ENCODE results near the gene HS6ST1.
"Not testable (repeated sequence)": the region's sequence is repeated elsewhere in the genome, so short reads cannot be mapped to it uniquely, and the experiment has no call there.

HS6ST1 gene

DNA sequence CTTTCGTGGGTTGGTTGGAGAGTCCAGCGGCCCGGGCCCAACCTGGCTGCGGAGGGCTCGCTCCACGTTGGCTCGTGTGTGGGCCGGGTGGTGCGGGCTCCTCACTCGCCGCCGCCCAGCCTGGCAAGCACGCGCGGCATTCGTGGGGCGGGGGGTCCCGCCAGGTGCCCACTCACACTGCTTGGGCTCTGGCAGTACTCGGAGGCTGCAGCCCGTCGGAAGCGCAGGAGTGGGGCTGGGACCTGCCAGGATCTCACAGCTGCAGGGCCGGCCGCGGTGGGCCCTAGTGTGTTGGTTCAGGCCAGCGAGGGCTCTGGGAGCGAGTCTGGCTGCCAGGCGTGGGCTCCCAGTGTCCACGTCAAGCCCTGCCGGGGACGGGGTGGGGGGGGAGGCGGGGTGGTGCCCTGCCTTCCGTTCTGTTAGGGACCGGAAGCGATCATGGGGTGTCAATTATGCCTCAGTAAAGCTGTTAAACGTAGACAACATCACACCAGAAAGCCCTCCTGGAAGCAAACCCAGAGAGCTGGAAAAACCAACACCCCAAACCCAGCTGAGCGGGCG, 1.0 kb upstream of the HS6ST1 start:
- POLR2A ChIA-PET, result no interaction called here
- Histone ChIP-seq H3K36me3 (ENCODE audit: control insufficient read depth in 2 of 2, insufficient read depth in 1 of 2, low read length in 2 of 2) (peaks cover 0 to 19% of the 10 kb centered on the region in 2 experiments; a peak in 1 of 3 replicates), H3K4me1 (ENCODE audit: control insufficient read depth, insufficient read depth, low read length) (peaks cover 13% of the 10 kb centered on the region; the same call in 1 of the 2 replicates), H3K9me3 (ENCODE audit: control insufficient read depth, insufficient read depth, low read depth, low read length) (no peaks in the 10 kb centered on the region), H3K27ac (ENCODE audit: extremely low read depth, low read depth, low read length) (no peak overlapping the region), H3K4me3 (ENCODE audit: low read depth, low read length) (no peak overlapping the region)
- CTCF ChIA-PET, result no interaction called here
- TF ChIP-seq ZNF501 (tag by site-specific recombination; IDR thresholded peaks at IDR 0.05), result no peak

DNA sequence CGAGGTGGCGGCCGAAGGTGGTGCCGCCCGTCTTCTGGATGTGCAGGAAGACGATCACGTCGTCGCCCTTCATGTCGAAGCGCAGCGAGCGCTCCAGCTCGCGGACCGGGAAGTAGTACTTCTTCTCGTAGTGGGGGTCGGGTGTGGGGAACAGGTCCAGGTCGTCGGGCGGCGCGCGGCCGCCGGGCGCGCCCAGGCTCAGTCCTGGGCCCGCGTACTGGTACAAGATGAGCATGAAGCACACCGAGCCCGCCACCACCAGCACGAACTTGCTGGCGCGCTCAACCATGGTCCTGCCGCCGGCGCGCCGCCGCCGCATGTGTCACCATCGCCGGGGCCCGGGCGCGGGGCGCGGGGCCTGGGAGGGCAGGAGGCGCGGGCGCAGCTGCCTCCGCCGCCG, 423 bp downstream of the HS6ST1 start:
- H3K9me3 ChIP-seq (ENCODE audit: control insufficient read depth, insufficient read depth, low read depth, low read length); CTCF ChIA-PET; POLR2A ChIA-PET; H3K27ac ChIP-seq (ENCODE audit: extremely low read depth, low read depth, low read length): not testable (repeated sequence)
- H3K4me1 ChIP-seq (ENCODE audit: control insufficient read depth, insufficient read depth, low read length), result peaks cover 17% of the 10 kb centered on the region
- peak overlapping the region; percentile 38 for H3K4me3 ChIP-seq (ENCODE audit: low read depth, low read length)
- peaks cover 0 to 28% of the 10 kb centered on the region in 2 experiments; a peak in 1 of 3 replicates for H3K36me3 ChIP-seq (ENCODE audit: control insufficient read depth in 2 of 2, insufficient read depth in 1 of 2, low read length in 2 of 2)

DNA sequence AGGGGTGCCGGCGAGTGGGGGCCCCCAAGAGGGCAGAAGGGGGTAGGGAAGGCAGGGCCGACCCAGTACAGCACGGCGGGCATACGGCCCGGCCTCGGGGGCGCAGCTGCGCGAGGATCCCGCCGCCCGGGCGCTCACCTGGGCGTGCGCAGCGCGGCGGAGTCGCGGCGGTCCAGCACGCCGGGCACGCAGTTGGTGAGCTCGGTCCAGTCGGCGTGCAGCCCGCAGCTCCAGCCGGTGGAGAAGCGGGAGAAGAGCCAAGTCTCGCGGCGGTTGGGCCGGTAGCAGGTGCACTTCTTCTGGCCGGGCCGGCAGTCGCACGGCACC, 806 bp downstream of the HS6ST1 start:
- peak overlapping the region; percentile 64 for H3K4me3 ChIP-seq (ENCODE audit: low read depth, low read length)
- peaks cover 0 to 28% of the 10 kb centered on the region in 2 experiments; a peak in 1 of 3 replicates for H3K36me3 ChIP-seq (ENCODE audit: control insufficient read depth in 2 of 2, insufficient read depth in 1 of 2, low read length in 2 of 2)
- POLR2A ChIA-PET; H3K27ac ChIP-seq (ENCODE audit: extremely low read depth, low read depth, low read length); H3K9me3 ChIP-seq (ENCODE audit: control insufficient read depth, insufficient read depth, low read depth, low read length): not testable (repeated sequence)
- peaks cover 17% of the 10 kb centered on the region for H3K4me1 ChIP-seq (ENCODE audit: control insufficient read depth, insufficient read depth, low read length)
- CTCF ChIA-PET, result interaction anchor here (1.0 kb wide), 1 partner anchor 9 kb away, joined by 4 read pairs; no protein-coding TSS in a partner anchor
- TF ChIP-seq, protein P1, sequence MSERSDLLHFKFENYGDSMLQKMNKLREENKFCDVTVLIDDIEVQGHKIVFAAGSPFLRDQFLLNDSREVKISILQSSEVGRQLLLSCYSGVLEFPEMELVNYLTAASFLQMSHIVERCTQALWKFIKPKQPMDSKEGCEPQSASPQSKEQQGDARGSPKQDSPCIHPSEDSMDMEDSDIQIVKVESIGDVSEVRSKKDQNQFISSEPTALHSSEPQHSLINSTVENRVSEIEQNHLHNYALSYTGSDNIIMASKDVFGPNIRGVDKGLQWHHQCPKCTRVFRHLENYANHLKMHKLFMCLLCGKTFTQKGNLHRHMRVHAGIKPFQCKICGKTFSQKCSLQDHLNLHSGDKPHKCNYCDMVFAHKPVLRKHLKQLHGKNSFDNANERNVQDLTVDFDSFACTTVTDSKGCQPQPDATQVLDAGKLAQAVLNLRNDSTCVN (tag by site-specific recombination; optimal IDR thresholded peaks at IDR 0.05), result peak; percentile 64
- TF ChIP-seq ZBTB20 (tag by site-specific recombination; IDR thresholded peaks at IDR 0.05), result 0 out of 2 replicates have a peak, but pooled peaks have one; percentile 42

DNA sequence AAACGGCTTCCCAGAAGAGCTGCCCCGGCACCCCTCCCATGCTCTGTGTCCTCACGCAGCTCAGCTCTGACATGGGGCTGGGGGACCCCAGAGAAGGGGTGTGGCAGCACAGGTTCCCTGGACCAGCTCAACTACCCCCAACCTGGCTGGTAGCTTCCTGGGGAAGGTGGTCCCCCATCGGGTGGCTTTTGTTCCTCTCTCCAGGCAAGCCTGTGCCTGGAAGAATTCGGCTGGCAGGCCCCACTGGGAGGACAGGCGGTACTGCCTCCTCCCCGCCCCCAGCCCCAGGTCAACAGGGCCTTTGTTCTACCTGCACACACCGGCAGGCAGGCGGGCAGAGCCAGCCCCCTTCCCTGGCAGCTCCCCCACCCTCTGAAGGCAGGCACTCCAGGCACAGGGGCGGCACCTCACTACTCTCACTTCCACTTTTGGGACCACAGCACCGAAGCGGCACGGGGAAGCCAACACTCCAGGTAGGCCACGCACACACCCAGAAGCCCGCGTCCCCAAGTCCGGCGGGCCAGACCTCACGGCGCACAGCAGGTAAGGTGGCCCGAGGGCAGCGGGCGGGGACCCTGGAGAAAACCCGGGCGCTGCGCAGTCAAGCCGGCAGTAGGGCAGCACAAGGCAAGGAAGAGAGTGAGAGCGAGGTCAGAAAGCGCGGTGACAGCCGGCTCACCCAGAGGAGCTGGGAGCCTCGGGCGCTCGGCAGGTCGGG, 1.3 kb downstream of the HS6ST1 start:
- H3K36me3 ChIP-seq (ENCODE audit: control insufficient read depth in 2 of 2, insufficient read depth in 1 of 2, low read length in 2 of 2), result peaks cover 0 to 28% of the 10 kb centered on the region in 2 experiments; a peak in 1 of 3 replicates
- TF ChIP-seq, protein P2, sequence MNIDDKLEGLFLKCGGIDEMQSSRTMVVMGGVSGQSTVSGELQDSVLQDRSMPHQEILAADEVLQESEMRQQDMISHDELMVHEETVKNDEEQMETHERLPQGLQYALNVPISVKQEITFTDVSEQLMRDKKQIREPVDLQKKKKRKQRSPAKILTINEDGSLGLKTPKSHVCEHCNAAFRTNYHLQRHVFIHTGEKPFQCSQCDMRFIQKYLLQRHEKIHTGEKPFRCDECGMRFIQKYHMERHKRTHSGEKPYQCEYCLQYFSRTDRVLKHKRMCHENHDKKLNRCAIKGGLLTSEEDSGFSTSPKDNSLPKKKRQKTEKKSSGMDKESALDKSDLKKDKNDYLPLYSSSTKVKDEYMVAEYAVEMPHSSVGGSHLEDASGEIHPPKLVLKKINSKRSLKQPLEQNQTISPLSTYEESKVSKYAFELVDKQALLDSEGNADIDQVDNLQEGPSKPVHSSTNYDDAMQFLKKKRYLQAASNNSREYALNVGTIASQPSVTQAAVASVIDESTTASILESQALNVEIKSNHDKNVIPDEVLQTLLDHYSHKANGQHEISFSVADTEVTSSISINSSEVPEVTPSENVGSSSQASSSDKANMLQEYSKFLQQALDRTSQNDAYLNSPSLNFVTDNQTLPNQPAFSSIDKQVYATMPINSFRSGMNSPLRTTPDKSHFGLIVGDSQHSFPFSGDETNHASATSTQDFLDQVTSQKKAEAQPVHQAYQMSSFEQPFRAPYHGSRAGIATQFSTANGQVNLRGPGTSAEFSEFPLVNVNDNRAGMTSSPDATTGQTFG (tag by site-specific recombination; IDR thresholded peaks at IDR 0.05; ENCODE audit: borderline replicate concordance), result no peak
- TF ChIP-seq SP2 (tag by site-specific recombination; IDR thresholded peaks at IDR 0.05) (peak; percentile 47), ZBTB20 (tag by site-specific recombination; IDR thresholded peaks at IDR 0.05) (peak; percentile 74), GLIS2 (tag by site-specific recombination; IDR thresholded peaks at IDR 0.05) (peak; percentile 57; the same call in 1 of the 2 replicates), ZNF24 (tag by site-specific recombination; IDR thresholded peaks at IDR 0.05) (no peak), ZNF777 (tag by site-specific recombination; IDR thresholded peaks at IDR 0.05; ENCODE audit: borderline replicate concordance) (no peak), SP3 (tag by site-specific recombination; IDR thresholded peaks at IDR 0.05) (peak; percentile 47), ZNF621 (tag by site-specific recombination; IDR thresholded peaks at IDR 0.05) (no peak), ZNF112 (tag by site-specific recombination; IDR thresholded peaks at IDR 0.05) (no peak), ZNF335 (tag by site-specific recombination; conservative IDR thresholded peaks at IDR 0.05) (peak; percentile 50), KLF1 (tag by site-specific recombination; IDR thresholded peaks at IDR 0.05) (peak; percentile 34; the same call in 1 of the 2 replicates), ZNF629 (tag by site-specific recombination; IDR thresholded peaks at IDR 0.05) (no peak), ZNF302 (tag by site-specific recombination; IDR thresholded peaks at IDR 0.05; ENCODE audit: low read depth) (no peak)
- TF ChIP-seq, protein P3, sequence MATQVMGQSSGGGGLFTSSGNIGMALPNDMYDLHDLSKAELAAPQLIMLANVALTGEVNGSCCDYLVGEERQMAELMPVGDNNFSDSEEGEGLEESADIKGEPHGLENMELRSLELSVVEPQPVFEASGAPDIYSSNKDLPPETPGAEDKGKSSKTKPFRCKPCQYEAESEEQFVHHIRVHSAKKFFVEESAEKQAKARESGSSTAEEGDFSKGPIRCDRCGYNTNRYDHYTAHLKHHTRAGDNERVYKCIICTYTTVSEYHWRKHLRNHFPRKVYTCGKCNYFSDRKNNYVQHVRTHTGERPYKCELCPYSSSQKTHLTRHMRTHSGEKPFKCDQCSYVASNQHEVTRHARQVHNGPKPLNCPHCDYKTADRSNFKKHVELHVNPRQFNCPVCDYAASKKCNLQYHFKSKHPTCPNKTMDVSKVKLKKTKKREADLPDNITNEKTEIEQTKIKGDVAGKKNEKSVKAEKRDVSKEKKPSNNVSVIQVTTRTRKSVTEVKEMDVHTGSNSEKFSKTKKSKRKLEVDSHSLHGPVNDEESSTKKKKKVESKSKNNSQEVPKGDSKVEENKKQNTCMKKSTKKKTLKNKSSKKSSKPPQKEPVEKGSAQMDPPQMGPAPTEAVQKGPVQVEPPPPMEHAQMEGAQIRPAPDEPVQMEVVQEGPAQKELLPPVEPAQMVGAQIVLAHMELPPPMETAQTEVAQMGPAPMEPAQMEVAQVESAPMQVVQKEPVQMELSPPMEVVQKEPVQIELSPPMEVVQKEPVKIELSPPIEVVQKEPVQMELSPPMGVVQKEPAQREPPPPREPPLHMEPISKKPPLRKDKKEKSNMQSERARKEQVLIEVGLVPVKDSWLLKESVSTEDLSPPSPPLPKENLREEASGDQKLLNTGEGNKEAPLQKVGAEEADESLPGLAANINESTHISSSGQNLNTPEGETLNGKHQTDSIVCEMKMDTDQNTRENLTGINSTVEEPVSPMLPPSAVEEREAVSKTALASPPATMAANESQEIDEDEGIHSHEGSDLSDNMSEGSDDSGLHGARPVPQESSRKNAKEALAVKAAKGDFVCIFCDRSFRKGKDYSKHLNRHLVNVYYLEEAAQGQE (tag by site-specific recombination; IDR thresholded peaks at IDR 0.05), result no peak
- TF ChIP-seq, protein P4, sequence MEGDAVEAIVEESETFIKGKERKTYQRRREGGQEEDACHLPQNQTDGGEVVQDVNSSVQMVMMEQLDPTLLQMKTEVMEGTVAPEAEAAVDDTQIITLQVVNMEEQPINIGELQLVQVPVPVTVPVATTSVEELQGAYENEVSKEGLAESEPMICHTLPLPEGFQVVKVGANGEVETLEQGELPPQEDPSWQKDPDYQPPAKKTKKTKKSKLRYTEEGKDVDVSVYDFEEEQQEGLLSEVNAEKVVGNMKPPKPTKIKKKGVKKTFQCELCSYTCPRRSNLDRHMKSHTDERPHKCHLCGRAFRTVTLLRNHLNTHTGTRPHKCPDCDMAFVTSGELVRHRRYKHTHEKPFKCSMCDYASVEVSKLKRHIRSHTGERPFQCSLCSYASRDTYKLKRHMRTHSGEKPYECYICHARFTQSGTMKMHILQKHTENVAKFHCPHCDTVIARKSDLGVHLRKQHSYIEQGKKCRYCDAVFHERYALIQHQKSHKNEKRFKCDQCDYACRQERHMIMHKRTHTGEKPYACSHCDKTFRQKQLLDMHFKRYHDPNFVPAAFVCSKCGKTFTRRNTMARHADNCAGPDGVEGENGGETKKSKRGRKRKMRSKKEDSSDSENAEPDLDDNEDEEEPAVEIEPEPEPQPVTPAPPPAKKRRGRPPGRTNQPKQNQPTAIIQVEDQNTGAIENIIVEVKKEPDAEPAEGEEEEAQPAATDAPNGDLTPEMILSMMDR (tag by site-specific recombination; IDR thresholded peaks at IDR 0.05), result peak; percentile 78; the same call in 1 of the 2 replicates

More for the DNA sequence above, 1.3 kb downstream of the HS6ST1 start:
- Histone ChIP-seq H3K27ac (ENCODE audit: extremely low read depth, low read depth, low read length) (no peak overlapping the region; the same call in 1 of the 2 replicates), H3K4me3 (ENCODE audit: low read depth, low read length) (peak overlapping the region; percentile 64), H3K9me3 (ENCODE audit: control insufficient read depth, insufficient read depth, low read depth, low read length) (no peaks in the 10 kb centered on the region), H3K4me1 (ENCODE audit: control insufficient read depth, insufficient read depth, low read length) (peaks cover 17% of the 10 kb centered on the region)
- ChIA-PET CTCF (interaction anchor here (0.7 to 1.1 kb wide), 3 partner anchors 9 to 634 kb away, joined by 3 to 5 read pairs (median 4); no protein-coding TSS in a partner anchor), POLR2A (interaction anchor here (0.9 kb wide), 1 partner anchor 13 kb away, joined by 4 read pairs; no protein-coding TSS in a partner anchor)
